Mesendoderm (in vitro differentiated cells): Measurements from ENCODE around the gene SHLD3.
"Not testable (repeated sequence)": the region's sequence is repeated elsewhere in the genome, so short reads cannot be mapped to it uniquely, and the experiment has no call there.

Experiments
- DNase-seq: peaks from one replicate; pipeline ENCODE4 v3.0.0; 2013
- H2AK5ac ChIP-seq: 2 replicates; pipeline ENCODE4 v1.6.1; 2013; ENCODE audit warnings: low read length, inconsistent platforms
- H2BK120ac ChIP-seq: 2 replicates; pipeline ENCODE4 v1.6.1; 2013; ENCODE audit warnings: low read depth, mild to moderate bottlenecking, low read length, moderate library complexity, mixed read lengths
- H2BK15ac ChIP-seq: replicated peaks from 2 replicates; pipeline ENCODE4 v1.6.1; 2013; ENCODE audit warnings: low read depth, mild to moderate bottlenecking, moderate library complexity
- H2BK5ac ChIP-seq: 2 replicates; pipeline ENCODE4 v1.6.1; 2013; ENCODE audit warnings: low read length, inconsistent platforms
- H3K18ac ChIP-seq: 2 replicates; pipeline ENCODE4 v1.6.1; 2013; ENCODE audit warnings: mild to moderate bottlenecking, low read length, mixed read lengths
- H3K23ac ChIP-seq: one replicate; pipeline ENCODE4 v1.6.1; 2013; ENCODE audit warnings: low read length
- H3K27ac ChIP-seq: 2 replicates; pipeline ENCODE4 v1.5.1; 2013; ENCODE audit warnings: low read depth, mild to moderate bottlenecking, inconsistent platforms, low read length, moderate library complexity
- H3K27me3 ChIP-seq: 2 replicates; pipeline ENCODE4 v1.6.1; 2013; ENCODE audit warnings: low read length, control low read depth, mild to moderate bottlenecking, inconsistent platforms; ENCODE audit not compliant: insufficient read depth, poor library complexity
- H3K36me3 ChIP-seq: 2 replicates; pipeline ENCODE4 v1.6.1; 2013; ENCODE audit warnings: low read length, inconsistent platforms; ENCODE audit not compliant: control insufficient read depth, insufficient read depth
- H3K4ac ChIP-seq: one replicate; pipeline ENCODE4 v1.6.1; 2013; ENCODE audit warnings: low read depth, mild to moderate bottlenecking, low read length, moderate library complexity
- H3K4me1 ChIP-seq: 2 replicates; pipeline ENCODE4 v1.6.1; 2013; ENCODE audit warnings: low read depth, low read length, inconsistent platforms; ENCODE audit not compliant: control insufficient read depth
- H3K4me2 ChIP-seq: 2 replicates; pipeline ENCODE4 v1.6.1; 2013; ENCODE audit warnings: low read length
- H3K4me3 ChIP-seq: 2 replicates; pipeline ENCODE4 v1.5.1; 2013; ENCODE audit warnings: mild to moderate bottlenecking, low read length
- H3K56ac ChIP-seq: one replicate; pipeline ENCODE4 v1.6.1; 2013; ENCODE audit warnings: low read length
- H3K79me1 ChIP-seq: 2 replicates; pipeline ENCODE4 v1.6.1; 2013; ENCODE audit warnings: low read length, inconsistent platforms
- H3K79me2 ChIP-seq: 2 replicates; pipeline ENCODE4 v1.6.1; 2013; ENCODE audit warnings: mild to moderate bottlenecking, low read length; ENCODE audit not compliant: control insufficient read depth, insufficient read depth
- H3K9ac ChIP-seq: 2 replicates; pipeline ENCODE4 v1.6.1; 2013; ENCODE audit warnings: low read length, inconsistent platforms
- H4K5ac ChIP-seq: one replicate; pipeline ENCODE4 v1.6.1; 2013; ENCODE audit warnings: low read length
- H4K8ac ChIP-seq: one replicate; pipeline ENCODE4 v1.6.1; 2013; ENCODE audit warnings: low read depth, mild to moderate bottlenecking, control low read depth, low read length, moderate library complexity
- WGBS: extraction: QIAGEN DNeasy Blood & Tissue Kit; methylation state at CpG from one replicate; pipeline ENCODE4 v1.1.7; 2013; ENCODE audit warnings: low lambda C conversion rate, missing lambda C conversion rate; ENCODE audit not compliant: insufficient coverage; ENCODE audit errors: extremely low coverage; 5-methylcytosine and 5-hydroxymethylcytosine counted together

The SHLD3 gene

GRCh38 chr5:65612298-65612907, 12.4 kb upstream of the SHLD3 start:
- H3K18ac ChIP-seq = no peak overlapping the region
- no peak overlapping the region for H2AK5ac ChIP-seq
- no peak overlapping the region for H3K23ac ChIP-seq
- WGBS = no CpG with 5 or more reads among the region's 4 CpGs
- no peaks in the 10 kb centered on the region for H3K4me1 ChIP-seq
- H3K4me3 ChIP-seq = no peak overlapping the region
- no peak overlapping the region for H4K8ac ChIP-seq
- H3K27me3 ChIP-seq = no peaks in the 10 kb centered on the region
- no peaks in the 10 kb centered on the region for H3K79me1 ChIP-seq
- no peak overlapping the region for H3K4ac ChIP-seq
- no peak overlapping the region for H2BK5ac ChIP-seq
- DNase-seq = no peak
- no peaks in the 10 kb centered on the region for H3K36me3 ChIP-seq
- H3K9ac ChIP-seq = no peak overlapping the region
- H2BK120ac ChIP-seq = no peak overlapping the region
- H3K79me2 ChIP-seq = no peaks in the 10 kb centered on the region
- no peak overlapping the region for H4K5ac ChIP-seq
- no peak overlapping the region for H3K4me2 ChIP-seq
- H3K27ac ChIP-seq = no peak overlapping the region
- H3K56ac ChIP-seq = no peak overlapping the region
- no peak overlapping the region for H2BK15ac ChIP-seq

DNA sequence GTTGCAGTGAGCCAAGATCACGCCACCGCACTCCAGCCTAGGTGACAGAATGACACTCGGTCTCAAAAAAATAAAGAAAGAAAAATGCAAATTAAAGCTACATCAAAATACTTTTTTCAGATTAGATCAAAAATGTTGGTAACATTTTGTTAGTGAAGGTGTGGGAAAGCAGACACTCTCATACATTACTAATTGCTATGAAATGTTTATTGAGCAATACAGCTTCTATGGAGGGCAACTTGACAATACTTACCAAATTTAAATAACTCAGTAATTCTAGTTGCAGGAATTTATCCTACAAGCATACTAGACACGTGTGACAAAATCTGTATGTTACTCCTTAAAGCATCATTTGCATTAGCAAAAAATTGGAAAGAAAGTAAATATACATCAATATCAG, 4.8 kb upstream of the SHLD3 start:
- Histone ChIP-seq H2BK5ac (no peak overlapping the region), H3K4me3 (no peak overlapping the region), H3K4ac (no peak overlapping the region), H2BK120ac (no peak overlapping the region), H4K8ac (no peak overlapping the region), H3K9ac (no peak overlapping the region), H3K23ac (no peak overlapping the region), H3K79me2 (peaks cover 6% of the 10 kb centered on the region), H3K18ac (no peak overlapping the region), H3K56ac (no peak overlapping the region), H3K27ac (no peak overlapping the region), H3K79me1 (peaks cover 4% of the 10 kb centered on the region), H2BK15ac (no peak overlapping the region), H3K4me2 (no peak overlapping the region), H2AK5ac (no peak overlapping the region), H3K4me1 (peaks cover 4% of the 10 kb centered on the region), H3K36me3 (no peaks in the 10 kb centered on the region), H3K27me3 (no peaks in the 10 kb centered on the region), H4K5ac (no peak overlapping the region)
- WGBS = no CpG with 5 or more reads among the region's 4 CpGs
- DNase-seq = no peak

DNA sequence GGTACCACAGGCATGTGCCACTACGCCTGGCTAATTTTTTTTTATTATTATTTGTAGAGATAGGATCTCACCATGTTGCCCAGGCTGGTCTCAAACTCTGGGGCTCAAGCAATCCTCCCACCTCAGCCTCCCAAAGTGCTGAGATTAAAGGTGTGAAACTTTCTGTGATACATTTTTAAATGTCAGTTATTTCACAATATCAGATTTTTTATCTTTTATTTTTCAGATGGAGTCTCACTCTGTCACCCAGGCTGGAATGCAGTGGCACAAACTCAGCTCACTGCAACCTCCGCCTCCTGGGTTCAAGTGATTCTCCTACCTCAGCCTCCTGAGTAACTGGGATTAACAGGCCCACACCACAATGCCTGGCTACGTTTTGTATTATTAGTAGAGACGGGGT, 2.9 kb upstream of the SHLD3 start:
- not testable (repeated sequence) for H3K56ac ChIP-seq, H2BK5ac ChIP-seq, H3K4me3 ChIP-seq, H3K4ac ChIP-seq, H2BK15ac ChIP-seq, H3K9ac ChIP-seq, H2AK5ac ChIP-seq, H3K79me1 ChIP-seq, H3K23ac ChIP-seq, H4K5ac ChIP-seq, H4K8ac ChIP-seq, H3K27me3 ChIP-seq, DNase-seq, H3K27ac ChIP-seq, H3K36me3 ChIP-seq, H3K4me2 ChIP-seq, H2BK120ac ChIP-seq, H3K4me1 ChIP-seq, H3K18ac ChIP-seq
- no CpG with 5 or more reads among the region's 4 CpGs for WGBS
- peaks cover 11% of the 10 kb centered on the region for H3K79me2 ChIP-seq

DNA sequence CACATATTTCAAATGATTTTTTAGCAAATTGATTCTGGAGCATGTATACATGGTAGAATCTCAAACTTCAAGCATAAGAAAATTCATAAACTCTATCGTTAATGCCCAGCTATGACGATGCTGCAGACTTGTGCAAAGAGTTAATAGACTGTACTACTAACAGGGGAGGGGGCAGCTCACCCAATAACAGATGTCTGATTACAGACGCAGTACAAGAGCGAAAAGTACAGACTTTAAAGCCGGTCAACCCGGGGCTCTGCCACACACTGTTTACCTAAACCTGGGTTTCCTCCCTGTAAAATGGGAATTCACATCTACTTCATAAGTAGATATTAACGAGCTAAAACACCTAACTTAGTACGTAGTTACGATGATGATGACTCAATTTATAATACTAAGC, 1.3 kb upstream of the SHLD3 start:
- no peak overlapping the region for H3K4ac ChIP-seq
- peak overlapping the region; percentile 87 for H3K4me3 ChIP-seq
- peak overlapping the region; percentile 79 for H3K9ac ChIP-seq
- peaks cover 11% of the 10 kb centered on the region for H3K79me2 ChIP-seq
- no peak overlapping the region for H2AK5ac ChIP-seq
- no peak for DNase-seq
- peaks cover 6% of the 10 kb centered on the region for H3K79me1 ChIP-seq
- no peak overlapping the region for H4K8ac ChIP-seq
- no peak overlapping the region for H3K18ac ChIP-seq
- peaks cover 4% of the 10 kb centered on the region for H3K4me1 ChIP-seq
- H3K4me2 ChIP-seq = peak overlapping the region; percentile 45
- no peaks in the 10 kb centered on the region for H3K27me3 ChIP-seq
- no peak overlapping the region for H4K5ac ChIP-seq
- H3K36me3 ChIP-seq = no peaks in the 10 kb centered on the region
- H2BK120ac ChIP-seq = no peak overlapping the region
- H3K27ac ChIP-seq = no peak overlapping the region
- no peak overlapping the region for H3K23ac ChIP-seq
- no peak overlapping the region for H2BK5ac ChIP-seq
- peak overlapping the region; percentile 90 for H3K56ac ChIP-seq
- H2BK15ac ChIP-seq = no peak overlapping the region
- WGBS = no CpG with 5 or more reads among the region's 9 CpGs

GRCh38 chr5:65624025-65624570, 729 bp upstream of the SHLD3 start, which contains the start of gene TRIM23:
TRIM23 (minus strand) TSS chr5:65624333; CDS start chr5:65624274, 59 bp downstream.
- H3K79me1 ChIP-seq = peaks cover 6% of the 10 kb centered on the region
- H2BK15ac ChIP-seq = no peak within 1 kb of the TSS
- H4K5ac ChIP-seq = no peak within 1 kb of the TSS
- peak; percentile 96 for DNase-seq
- WGBS = no CpG with 5 or more reads among the region's 32 CpGs
- H3K4me2 ChIP-seq = peak within 1 kb of the TSS; percentile 54
- H4K8ac ChIP-seq = peak within 1 kb of the TSS; percentile 99
- H2BK120ac ChIP-seq = no peak within 1 kb of the TSS
- peaks cover 4% of the 10 kb centered on the region for H3K4me1 ChIP-seq
- H2AK5ac ChIP-seq = no peak within 1 kb of the TSS
- H3K18ac ChIP-seq = no peak within 1 kb of the TSS
- peak within 1 kb of the TSS; percentile 93 for H3K4me3 ChIP-seq
- no peak within 1 kb of the TSS for H3K4ac ChIP-seq
- no peak within 1 kb of the TSS for H2BK5ac ChIP-seq
- no peaks in the 10 kb centered on the region for H3K36me3 ChIP-seq
- H3K23ac ChIP-seq = no peak within 1 kb of the TSS
- peak within 1 kb of the TSS; percentile 81 for H3K9ac ChIP-seq
- H3K56ac ChIP-seq = peak within 1 kb of the TSS; percentile 92
- peaks cover 11% of the 10 kb centered on the region for H3K79me2 ChIP-seq
- no peaks in the 10 kb centered on the region for H3K27me3 ChIP-seq
- peak within 1 kb of the TSS; percentile 43 for H3K27ac ChIP-seq

- H4K8ac ChIP-seq = no peak overlapping the region
- H3K27me3 ChIP-seq = no peaks in the 10 kb centered on the region
- no peak overlapping the region for H2AK5ac ChIP-seq
- peaks cover 11% of the 10 kb centered on the region for H3K79me2 ChIP-seq
- no peak overlapping the region for H3K18ac ChIP-seq
- peak overlapping the region; percentile 11 for H3K4me2 ChIP-seq
- H2BK5ac ChIP-seq = no peak overlapping the region
- H3K4ac ChIP-seq = no peak overlapping the region
- H3K4me1 ChIP-seq = peaks cover 4% of the 10 kb centered on the region
- H3K9ac ChIP-seq = no peak overlapping the region
- no peak overlapping the region for H3K4me3 ChIP-seq
- H3K36me3 ChIP-seq = no peaks in the 10 kb centered on the region
- no peak overlapping the region for H3K23ac ChIP-seq
- no peak overlapping the region for H2BK120ac ChIP-seq
- H3K79me1 ChIP-seq = peaks cover 8% of the 10 kb centered on the region
- no peak overlapping the region for H2BK15ac ChIP-seq
- H4K5ac ChIP-seq = no peak overlapping the region
- DNase-seq = no peak
- no peak overlapping the region for H3K27ac ChIP-seq
- no CpG with 5 or more reads among the region's 6 CpGs for WGBS
- no peak overlapping the region for H3K56ac ChIP-seq
Measured at GRCh38 chr5:65625743-65626142, 916 bp downstream of the SHLD3 start.
